Brain microvascular endothelial cell (primary cell): ENCODE data around the gene APOM.

Source experiments
- DNase-seq: peaks from one replicate; pipeline ENCODE4 v3.0.0-alpha.2; 2020
- H3K27ac ChIP-seq: fragments of 250-450 bp; sonication (Bioruptor Pico); 2 replicates; pipeline ENCODE4 v1.5.1; 2020; ENCODE audit warnings: mild to moderate bottlenecking, moderate library complexity
- H3K27me3 ChIP-seq: fragments of 250-450 bp; sonication (Bioruptor Pico); replicated peaks from 2 replicates; pipeline ENCODE4 v1.5.1; 2020; ENCODE audit warnings: mild to moderate bottlenecking
- H3K36me3 ChIP-seq: fragments of 250-450 bp; sonication (Bioruptor Pico); replicated peaks from 2 replicates; pipeline ENCODE4 v1.5.1; 2020; ENCODE audit warnings: mild to moderate bottlenecking
- H3K4me3 ChIP-seq: 2 replicates; pipeline ENCODE4 v1.5.1; 2011; ENCODE audit warnings: low read depth, mild to moderate bottlenecking, control low read depth, low read length, moderate library complexity
- CTCF ChIP-seq: IDR thresholded peaks from 2 replicates; pipeline ENCODE4 v1.5.1; 2011; ENCODE audit warnings: low read depth, mild to moderate bottlenecking, moderate library complexity, low read length, control low read depth, inconsistent platforms; ENCODE audit errors: missing control alignments
- in situ Hi-C: cut with HindIII; loops from 2 replicates; pipeline ENCODE4 v1.10.0; 2017; ENCODE audit warnings: low sequenced_read_pairs, low pct_ligation_motif_present

Gene APOM

DNA sequence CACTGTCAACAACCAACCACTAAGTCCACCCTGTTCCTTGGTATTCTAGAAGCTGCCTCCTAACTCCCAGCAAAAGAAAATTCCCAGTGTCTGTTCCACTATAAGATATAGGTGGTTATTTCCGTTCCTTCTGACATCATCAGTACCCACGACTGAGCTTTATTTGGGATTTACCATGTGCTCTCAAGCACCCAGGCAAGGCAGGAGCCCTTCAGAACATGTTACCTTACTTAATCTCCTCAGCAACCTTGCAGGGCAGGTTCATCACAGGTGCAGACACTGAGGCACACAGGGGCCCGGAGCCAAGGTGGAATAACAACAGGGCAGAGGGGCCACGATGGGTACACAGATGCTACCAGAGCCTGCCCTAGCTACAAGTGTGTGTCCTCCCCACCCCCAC is 36.7 kb downstream of the APOM start:
- peaks cover 63% of the 10 kb centered on the region for H3K36me3 ChIP-seq
- no peak overlapping the region for H3K4me3 ChIP-seq
- TF ChIP-seq CTCF: no peak
- in situ Hi-C loops: no loop called here
- no peaks in the 10 kb centered on the region for H3K27me3 ChIP-seq
- no peak for DNase-seq
- no peak overlapping the region for H3K27ac ChIP-seq

- no peak for TF ChIP-seq CTCF
- Histone ChIP-seq H3K4me3 (no peak overlapping the region), H3K36me3 (peaks cover 60% of the 10 kb centered on the region), H3K27ac (no peak overlapping the region), H3K27me3 (no peaks in the 10 kb centered on the region)
- no peak for DNase-seq
- in situ Hi-C loops: no loop called here
These were observed 37.2 kb downstream of the APOM start for GRCh38 chr6:31692886-31693285.

- no peak for DNase-seq
- in situ Hi-C loops: no loop called here
- Histone ChIP-seq H3K36me3 (peaks cover 53% of the 10 kb centered on the region), H3K4me3 (no peak overlapping the region), H3K27me3 (no peaks in the 10 kb centered on the region), H3K27ac (no peak overlapping the region)
- TF ChIP-seq CTCF: no peak
These were observed 37.8 kb downstream of the APOM start for GRCh38 chr6:31693535-31693934.

GRCh38 chr6:31697555-31697954 is 41.9 kb downstream of the APOM start:
- no peak overlapping the region for H3K27ac ChIP-seq
- no peak overlapping the region for H3K4me3 ChIP-seq
- H3K27me3 ChIP-seq: no peaks in the 10 kb centered on the region
- DNase-seq: no peak
- no peak for TF ChIP-seq CTCF
- in situ Hi-C loops: no loop called here
- peaks cover 24% of the 10 kb centered on the region for H3K36me3 ChIP-seq

GRCh38 chr6:31700740-31701401 is 45.2 kb downstream of the APOM start:
- in situ Hi-C loops: no loop called here
- Histone ChIP-seq H3K4me3 (no peak overlapping the region), H3K27ac (no peak overlapping the region)

More at GRCh38 chr6:31700740-31701401, 45.2 kb downstream of the APOM start:
- no peak for DNase-seq
- Histone ChIP-seq H3K27me3 (no peaks in the 10 kb centered on the region), H3K36me3 (peaks cover 7% of the 10 kb centered on the region)
- TF ChIP-seq CTCF: no peak
